Measurements from ENCODE around the gene BAK1. TPM values are rescaled to one million over a fixed set of nuclear protein-coding genes. Genes with fewer than 3 reads are reported as not detected.

The BAK1 gene
- total RNA-seq, result 21.9 to 26.9 TPM (median 26.0 TPM) in 3 replicates
- long read RNA-seq, transcript BAK1-202 (6 exons, 2,136 nt), result major isoform, 69 of 84 reads
- long read RNA-seq, partial matches to known transcripts, result 2 of 84 reads
- long read RNA-seq, other reads (novel, unspliced or antisense), result 13 of 84 reads

GRCh38 chr6:33579828-33580714, at the start of gene BAK1:
BAK1 (minus strand) TSS chr6:33580276; CDS start chr6:33577604, 2,672 bp downstream.
- peak; percentile 80 for TF ChIP-seq CTCF (IDR thresholded peaks at IDR 0.05)
- H3K36me3 Mint-ChIP-seq (ENCODE audit: low read depth), result peaks cover 4% of the 10 kb centered on the region
- DNase-seq (ENCODE audit: low spot score), result no peak
- peak within 1 kb of the TSS; percentile 58 for H3K27ac Mint-ChIP-seq (ENCODE audit: unreplicated experiment)
- peaks cover 20% of the 10 kb centered on the region for H3K4me1 Mint-ChIP-seq (ENCODE audit: low read depth)
- peak within 1 kb of the TSS; percentile 82 for H3K4me3 Mint-ChIP-seq (ENCODE audit: unreplicated experiment)
- no peaks in the 10 kb centered on the region for H3K9me3 Mint-ChIP-seq (ENCODE audit: low read depth)
- no peaks in the 10 kb centered on the region for H3K27me3 Mint-ChIP-seq (ENCODE audit: low read depth)

GRCh38 chr6:33628401-33628964, 48.4 kb upstream of the BAK1 start:
- Mint-ChIP-seq H3K9me3 (ENCODE audit: low read depth) (no peaks in the 10 kb centered on the region), H3K4me3 (ENCODE audit: unreplicated experiment) (no peak overlapping the region), H3K27me3 (ENCODE audit: low read depth) (no peaks in the 10 kb centered on the region), H3K27ac (ENCODE audit: unreplicated experiment) (no peak overlapping the region), H3K4me1 (ENCODE audit: low read depth) (peaks cover 23% of the 10 kb centered on the region), H3K36me3 (ENCODE audit: low read depth) (no peaks in the 10 kb centered on the region)
- TF ChIP-seq CTCF (IDR thresholded peaks at IDR 0.05), result no peak
- no peak for DNase-seq (ENCODE audit: low spot score)

- H3K4me3 Mint-ChIP-seq (ENCODE audit: unreplicated experiment), result no peak overlapping the region
- peaks cover 19% of the 10 kb centered on the region for H3K4me1 Mint-ChIP-seq (ENCODE audit: low read depth)
- no peak for DNase-seq (ENCODE audit: low spot score)
- H3K36me3 Mint-ChIP-seq (ENCODE audit: low read depth), result no peaks in the 10 kb centered on the region
- no peak overlapping the region for H3K27ac Mint-ChIP-seq (ENCODE audit: unreplicated experiment)
- no peaks in the 10 kb centered on the region for H3K27me3 Mint-ChIP-seq (ENCODE audit: low read depth)
- H3K9me3 Mint-ChIP-seq (ENCODE audit: low read depth), result no peaks in the 10 kb centered on the region
- TF ChIP-seq CTCF (IDR thresholded peaks at IDR 0.05), result no peak
Measured at GRCh38 chr6:33627876-33628275, 47.8 kb upstream of the BAK1 start.

- no peaks in the 10 kb centered on the region for H3K36me3 Mint-ChIP-seq (ENCODE audit: low read depth)
- peaks cover 18% of the 10 kb centered on the region for H3K4me1 Mint-ChIP-seq (ENCODE audit: low read depth)
- no peak overlapping the region for H3K27ac Mint-ChIP-seq (ENCODE audit: unreplicated experiment)
- DNase-seq (ENCODE audit: low spot score), result no peak
- no peaks in the 10 kb centered on the region for H3K27me3 Mint-ChIP-seq (ENCODE audit: low read depth)
- no peak overlapping the region for H3K4me3 Mint-ChIP-seq (ENCODE audit: unreplicated experiment)
- H3K9me3 Mint-ChIP-seq (ENCODE audit: low read depth), result no peaks in the 10 kb centered on the region
- no peak for TF ChIP-seq CTCF (IDR thresholded peaks at IDR 0.05)
Measured at GRCh38 chr6:33624856-33625255, 44.8 kb upstream of the BAK1 start.

- Mint-ChIP-seq H3K4me1 (ENCODE audit: low read depth) (peaks cover 21% of the 10 kb centered on the region), H3K27me3 (ENCODE audit: low read depth) (no peaks in the 10 kb centered on the region), H3K4me3 (ENCODE audit: unreplicated experiment) (no peak overlapping the region), H3K9me3 (ENCODE audit: low read depth) (no peaks in the 10 kb centered on the region), H3K27ac (ENCODE audit: unreplicated experiment) (peak overlapping the region; percentile 8), H3K36me3 (ENCODE audit: low read depth) (no peaks in the 10 kb centered on the region)
- no peak for TF ChIP-seq CTCF (IDR thresholded peaks at IDR 0.05)
- no peak for DNase-seq (ENCODE audit: low spot score)
Measured at GRCh38 chr6:33623895-33624381, 43.9 kb upstream of the BAK1 start.

All from chondrocyte (in vitro differentiated cells).